T-helper 9 cell (primary cell): Measurements from ENCODE around the gene UQCRC1.
"Not testable (repeated sequence)": the region's sequence is repeated elsewhere in the genome, so short reads cannot be mapped to it uniquely, and the experiment has no call there.

Source experiments
- DNase-seq: peaks from one replicate; pipeline ENCODE4 v3.0.0-alpha.2; 2020

The UQCRC1 gene

GRCh38 chr3:48553886-48554845 lies 55.3 kb downstream of the UQCRC1 start:
- no peak for DNase-seq

DNA sequence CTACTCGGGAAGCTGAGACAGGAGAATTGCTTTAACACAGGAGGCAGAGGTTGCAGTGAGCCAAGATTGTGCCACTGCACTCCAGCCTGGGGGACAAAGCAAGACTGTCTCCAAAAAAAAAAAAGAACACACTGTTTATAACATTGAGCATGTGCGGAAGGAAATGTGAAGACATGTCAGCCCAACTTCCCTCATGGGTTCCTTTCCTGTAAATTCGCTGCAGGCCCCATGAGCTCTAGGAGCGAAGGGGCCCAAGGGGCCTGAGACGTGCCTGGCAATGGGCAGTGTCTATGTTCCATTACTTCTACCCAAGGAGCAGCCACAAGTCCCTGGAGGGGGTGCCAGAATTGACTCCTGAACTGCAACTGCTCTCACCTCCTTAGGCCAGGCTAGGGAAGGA lies 56.1 kb downstream of the UQCRC1 start:
- no peak for DNase-seq

- no peak for DNase-seq
Observed at GRCh38 chr3:48552111-48552951, 57.1 kb downstream of the UQCRC1 start.

DNA sequence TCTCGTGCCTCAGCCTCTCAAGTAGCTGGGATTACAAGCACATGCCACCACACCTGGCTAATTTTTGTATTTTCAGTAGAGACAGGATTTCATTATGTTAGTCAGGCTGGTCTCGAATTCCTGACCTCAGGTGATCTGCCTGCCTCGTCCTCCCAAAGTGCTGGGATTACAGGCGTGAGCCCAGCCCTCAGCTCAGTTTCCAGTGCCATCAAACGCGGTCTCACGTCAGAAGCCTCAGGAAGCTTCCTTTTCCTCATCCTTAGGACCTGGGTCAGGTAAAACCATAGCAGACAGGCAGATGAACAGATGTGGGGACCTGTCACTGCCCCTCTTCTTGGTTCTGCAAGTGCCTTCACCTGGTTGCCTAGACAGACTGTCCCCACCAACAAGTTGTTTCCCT lies 57.8 kb downstream of the UQCRC1 start:
- not testable (repeated sequence) for DNase-seq
